Measurements from ENCODE around the gene KLHL22.

The KLHL22 gene

DNA sequence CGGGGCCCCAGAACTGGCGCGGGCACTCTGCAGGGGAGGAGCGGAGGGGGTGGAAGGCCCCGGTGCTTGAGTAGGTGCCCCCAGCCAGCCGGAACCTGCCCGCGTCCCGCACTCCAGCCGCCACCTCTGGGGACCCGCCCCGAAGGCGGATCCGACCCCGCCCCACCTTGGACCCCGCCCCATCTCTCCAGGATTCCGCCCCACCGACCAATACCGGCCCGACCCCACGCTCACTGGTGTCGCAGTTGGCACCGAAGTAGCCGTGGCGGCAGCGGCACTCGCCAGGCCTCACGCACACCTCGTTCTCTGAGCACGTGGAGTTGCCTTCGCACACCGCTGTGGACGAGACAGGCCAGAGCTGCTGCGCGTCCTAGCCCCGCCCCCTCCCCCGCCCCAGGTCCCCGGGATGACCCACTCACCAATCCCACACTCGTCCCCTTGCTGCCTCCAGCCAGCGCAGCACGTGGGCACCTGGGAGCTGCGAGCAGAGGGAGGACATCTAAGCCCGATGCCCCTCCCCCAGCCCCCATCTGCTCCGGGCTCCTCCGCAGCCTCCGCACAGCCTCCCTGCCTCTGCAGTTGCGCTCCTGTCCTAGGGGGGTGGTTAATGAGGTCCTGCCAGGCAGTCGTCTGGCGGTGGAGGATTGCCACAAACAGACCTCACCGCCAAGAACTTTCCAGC is 63.9 kb downstream of the KLHL22 start:
- in situ Hi-C loops (cut with MboI; ENCODE audit: low pct_unique_long_range_greater_than_20kb, low sequenced_read_pairs, unreplicated experiment) = no loop called here
- no peak for TF ChIP-seq CTCF (IDR thresholded peaks at IDR 0.05; ENCODE audit: extremely low read depth, insufficient read depth, missing control alignments)
- DNase-seq (ENCODE audit: low spot score) = peak; percentile 53

- no peak for TF ChIP-seq CTCF (IDR thresholded peaks at IDR 0.05; ENCODE audit: extremely low read depth, insufficient read depth, missing control alignments)
- DNase-seq (ENCODE audit: low spot score) = peak; percentile 75
- in situ Hi-C loops (cut with MboI; ENCODE audit: low pct_unique_long_range_greater_than_20kb, low sequenced_read_pairs, unreplicated experiment) = no loop called here
Measured at GRCh38 chr22:20430720-20431510, 64.7 kb downstream of the KLHL22 start.

DNA sequence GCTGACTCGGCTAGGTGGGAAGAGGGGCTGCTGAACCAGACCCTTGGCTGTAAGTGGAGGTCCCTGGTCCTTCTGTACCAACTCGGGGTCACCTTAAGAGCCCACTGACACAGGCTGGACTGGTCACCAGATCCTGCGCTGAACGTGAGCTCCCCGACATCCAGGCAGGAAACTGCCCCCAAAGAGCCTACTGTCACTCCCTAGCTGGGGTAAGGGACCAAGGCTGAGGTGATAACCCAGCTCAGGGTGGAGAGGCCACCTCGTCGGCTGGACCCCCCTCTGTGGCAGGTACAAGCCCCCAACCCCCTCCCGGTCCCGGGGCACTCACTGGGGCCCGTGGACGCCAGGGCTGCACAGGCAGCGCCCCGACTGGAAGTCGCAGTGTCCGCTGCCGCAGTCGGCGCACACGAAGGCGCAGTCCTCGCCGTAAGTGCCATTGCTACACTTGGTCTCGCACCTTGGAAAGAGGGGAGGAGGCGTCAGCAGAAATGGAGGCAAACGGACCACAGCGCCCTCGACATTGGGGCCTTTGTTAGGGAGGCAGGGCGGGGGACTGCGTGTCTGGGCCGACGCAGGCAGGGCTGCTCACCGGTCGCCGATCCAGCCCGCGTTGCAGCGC is 65.4 kb downstream of the KLHL22 start:
- in situ Hi-C loops (cut with MboI; ENCODE audit: low pct_unique_long_range_greater_than_20kb, low sequenced_read_pairs, unreplicated experiment) = no loop called here
- peak; percentile 62 for DNase-seq (ENCODE audit: low spot score)
- no peak for TF ChIP-seq CTCF (IDR thresholded peaks at IDR 0.05; ENCODE audit: extremely low read depth, insufficient read depth, missing control alignments)

DNA sequence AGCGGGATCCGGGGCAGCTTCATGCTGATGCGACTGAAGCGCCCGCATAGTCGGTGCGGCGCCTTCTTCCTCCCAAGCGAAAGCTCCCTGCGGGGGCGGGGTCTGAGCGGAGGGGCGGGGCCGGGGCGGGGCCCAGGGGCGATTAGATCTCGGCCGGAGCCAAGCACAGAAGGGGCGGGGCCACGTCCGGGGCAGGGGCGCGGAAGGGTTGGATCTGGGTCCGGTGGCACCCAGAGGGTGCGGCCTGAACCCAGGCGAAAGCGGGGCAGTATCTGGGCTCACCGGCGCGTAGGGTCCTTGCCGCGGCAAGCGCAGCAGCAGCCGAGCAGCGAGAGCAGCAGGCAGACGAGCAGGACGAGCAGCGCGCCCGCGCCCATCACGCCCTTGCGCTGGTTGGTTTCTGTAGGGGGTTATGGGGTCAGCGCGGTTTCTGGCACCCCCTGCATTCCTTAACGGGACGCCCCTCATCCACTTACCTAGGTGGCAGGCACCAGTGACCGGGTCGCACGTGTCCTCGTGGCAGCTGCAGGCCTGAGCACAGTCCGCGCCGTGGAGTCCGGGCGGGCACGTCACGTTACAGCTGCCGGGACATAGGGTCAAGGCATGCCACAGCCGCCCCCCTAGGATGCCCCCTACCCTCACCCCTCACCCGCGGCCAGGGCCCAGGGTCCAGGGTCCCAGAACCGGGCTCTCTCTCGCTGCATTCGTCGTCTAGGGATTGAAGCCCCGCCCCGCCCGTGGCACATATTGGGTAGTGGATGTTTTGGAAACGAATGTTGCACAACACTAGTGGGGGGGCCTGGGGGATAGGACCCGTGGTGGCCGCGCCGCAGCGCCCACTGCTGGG is 66.1 kb downstream of the KLHL22 start:
- DNase-seq (ENCODE audit: low spot score) = peak; percentile 92
- in situ Hi-C loops (cut with MboI; ENCODE audit: low pct_unique_long_range_greater_than_20kb, low sequenced_read_pairs, unreplicated experiment) = no loop called here
- no peak for TF ChIP-seq CTCF (IDR thresholded peaks at IDR 0.05; ENCODE audit: extremely low read depth, insufficient read depth, missing control alignments)

DNA sequence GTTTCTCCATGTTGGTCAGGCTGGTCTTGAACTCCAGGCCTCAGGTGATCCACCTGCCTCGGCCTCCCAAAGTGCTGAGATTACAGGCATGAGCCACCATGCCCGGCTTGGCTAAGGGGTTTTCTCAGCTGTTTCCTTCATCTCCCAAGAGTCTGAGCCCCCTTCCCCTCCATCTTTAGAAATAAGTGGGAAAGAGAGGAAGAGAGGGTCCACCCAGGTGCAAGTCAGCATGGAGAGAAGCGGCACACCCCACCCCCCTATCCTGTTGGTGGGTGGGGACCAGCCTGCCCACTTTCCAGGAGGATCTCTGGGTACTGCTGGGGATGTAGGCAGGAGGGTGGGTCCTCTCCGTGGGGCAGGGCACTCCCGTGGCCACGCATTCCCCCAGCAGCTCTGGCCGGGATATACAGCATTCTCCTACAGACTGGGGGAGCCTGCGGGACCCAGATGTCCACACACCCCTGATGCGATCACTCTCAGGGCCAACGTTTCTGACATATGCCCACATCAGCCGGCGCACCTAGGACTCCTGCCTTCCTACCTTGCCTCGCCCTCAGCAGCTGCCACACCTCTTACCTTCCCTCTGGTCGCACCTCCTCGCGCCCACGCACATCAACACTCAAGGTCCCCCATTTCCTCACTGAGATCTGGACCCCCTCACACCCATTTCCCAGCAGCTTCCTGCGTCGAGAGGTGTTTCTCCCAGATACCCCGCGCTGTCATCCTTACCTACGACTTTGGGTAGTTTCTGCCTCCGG is 66.9 kb downstream of the KLHL22 start:
- no peak for TF ChIP-seq CTCF (IDR thresholded peaks at IDR 0.05; ENCODE audit: extremely low read depth, insufficient read depth, missing control alignments)
- DNase-seq (ENCODE audit: low spot score) = no peak
- in situ Hi-C loops (cut with MboI; ENCODE audit: low pct_unique_long_range_greater_than_20kb, low sequenced_read_pairs, unreplicated experiment) = no loop called here

All from GM13977 (cell line).